HG02759 (cell line): Measurements from ENCODE around the gene FXYD5.
A peak's percentile ranks its signal among the peaks of the same experiment; 100 is the strongest.
"Not testable (repeated sequence)": the region's sequence is repeated elsewhere in the genome, so short reads cannot be mapped to it uniquely, and the experiment has no call there.

ENCODE experiments used
- ATAC-seq: cut with Tn5 transposase; IDR thresholded peaks from one replicate; pipeline ENCODE4 v1.9.1; 2021; ENCODE audit warnings: mild to moderate bottlenecking, moderate library complexity; ENCODE audit not compliant: unreplicated experiment

The FXYD5 gene

DNA sequence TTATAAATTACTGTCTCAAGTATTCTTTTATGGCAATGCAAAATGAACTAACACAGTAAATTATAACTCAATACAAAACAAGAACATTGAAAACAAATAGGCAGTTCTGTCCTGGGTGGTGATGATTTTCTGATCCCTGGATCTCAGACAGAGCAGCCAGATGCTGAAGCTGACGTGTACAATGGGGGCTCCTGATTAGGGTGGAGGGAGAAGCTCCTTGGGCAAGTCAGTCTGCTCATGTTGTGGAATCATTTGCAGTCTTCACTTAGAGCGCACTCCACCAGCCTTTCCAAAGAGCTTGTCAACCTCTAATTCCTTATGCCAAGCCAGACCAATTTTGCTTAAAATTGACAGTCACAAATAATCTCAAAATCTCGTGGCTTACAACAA lies 21.6 kb downstream of the FXYD5 start:
- ATAC-seq, result no peak

DNA sequence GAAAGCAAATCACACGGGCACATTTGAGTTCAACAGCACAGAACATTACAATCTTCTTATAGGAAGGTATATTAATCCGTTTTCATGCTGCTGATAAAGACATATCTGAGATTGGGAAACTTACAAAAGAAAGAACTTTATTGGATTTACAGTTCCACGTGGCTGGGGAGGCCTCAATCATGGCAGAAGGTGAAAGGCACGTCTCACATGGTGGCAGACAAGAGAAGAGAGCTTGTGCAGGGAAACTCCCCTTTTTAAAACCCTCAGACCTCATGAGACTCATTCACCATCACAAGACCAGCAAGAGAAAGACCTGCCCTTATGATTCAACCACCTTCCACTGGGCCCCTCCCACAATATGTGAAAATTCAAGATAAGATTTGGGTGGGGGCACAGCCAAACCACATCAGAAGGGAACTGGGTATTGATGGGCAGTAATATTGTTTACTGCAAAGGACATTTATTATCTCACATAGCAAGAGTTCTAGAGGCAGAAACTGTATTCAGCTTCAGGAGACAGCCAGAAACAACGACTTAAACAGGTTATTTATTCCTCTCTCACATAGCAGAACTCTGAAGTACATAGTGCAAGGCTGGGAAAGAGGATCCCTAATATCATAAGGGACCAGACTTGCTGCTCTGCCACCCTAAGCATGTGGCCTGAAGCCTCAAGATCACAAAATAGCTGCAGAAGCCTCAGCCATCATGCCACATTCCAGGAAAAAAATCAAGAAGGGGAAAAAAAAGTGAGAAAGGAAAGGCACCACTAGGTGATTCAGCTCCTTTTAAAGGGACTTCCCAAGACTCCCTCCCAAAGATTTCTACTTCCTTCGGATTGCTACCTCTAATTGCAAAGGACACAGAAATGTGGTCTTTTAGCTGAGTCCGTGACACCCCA lies 23.1 kb downstream of the FXYD5 start:
- no peak for ATAC-seq

DNA sequence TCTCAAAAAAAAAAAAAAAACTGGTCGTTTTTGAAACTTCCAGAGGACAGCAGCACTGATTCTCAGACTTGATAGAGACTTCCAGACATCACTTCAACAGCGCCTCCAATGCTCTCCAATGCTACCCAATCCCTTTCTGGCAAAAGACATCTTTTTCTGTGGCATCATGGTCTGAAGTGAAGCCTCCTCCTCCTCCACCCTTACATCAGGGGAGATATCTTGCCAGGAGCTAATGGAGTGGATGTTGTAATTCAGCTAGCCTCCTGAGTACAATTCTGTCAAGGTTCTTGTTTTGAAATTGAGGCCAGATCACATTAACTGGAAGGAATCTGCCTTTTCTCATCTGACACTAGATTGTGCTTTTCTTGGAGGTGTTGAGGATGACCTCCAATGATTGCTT lies 24.2 kb downstream of the FXYD5 start:
- no peak for ATAC-seq

GRCh38 chr19:35179830-35180229 lies 25.3 kb downstream of the FXYD5 start:
- ATAC-seq, result no peak

DNA sequence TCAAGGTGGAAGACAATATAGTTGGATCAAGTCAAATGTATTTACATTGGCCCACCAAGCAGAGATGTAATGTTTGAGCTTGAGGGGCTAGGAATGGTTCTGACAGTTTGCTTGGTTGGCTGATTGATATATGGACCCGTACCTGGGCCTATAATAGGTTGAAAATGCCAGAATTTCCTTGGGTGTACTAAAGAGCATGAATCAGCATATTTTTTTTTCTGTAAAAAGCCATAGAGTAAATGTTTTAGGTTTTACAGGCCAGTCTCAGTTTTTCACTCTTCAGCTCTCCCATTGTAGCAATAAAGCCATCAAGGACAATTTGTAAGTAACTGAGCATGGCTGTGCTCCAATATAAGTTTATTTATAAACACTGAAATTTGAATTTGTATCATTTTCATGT lies 26.9 kb downstream of the FXYD5 start:
- no peak for ATAC-seq

DNA sequence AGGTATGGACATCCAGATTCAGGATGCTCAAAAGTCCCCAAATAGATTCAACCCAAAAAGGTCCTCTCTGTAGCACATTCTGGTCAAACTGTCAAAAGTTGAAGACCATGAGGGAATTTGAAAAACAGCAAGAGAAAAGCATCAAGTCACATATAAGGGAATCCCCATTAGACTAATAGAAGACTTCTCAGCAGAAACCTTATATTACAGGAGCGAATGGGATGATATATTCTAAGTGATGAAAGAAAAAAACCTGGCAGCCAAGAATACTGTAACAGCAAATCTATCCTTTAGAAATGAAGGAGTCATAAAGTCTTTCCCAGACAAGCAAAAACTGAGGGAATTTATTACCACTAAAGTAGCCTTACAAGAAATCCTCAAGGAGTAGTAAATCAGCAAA lies 29.7 kb downstream of the FXYD5 start:
- no peak for ATAC-seq

GRCh38 chr19:35184884-35185283 lies 30.3 kb downstream of the FXYD5 start:
- ATAC-seq, result no peak

GRCh38 chr19:35194012-35194984 lies 39.8 kb downstream of the FXYD5 start:
- no peak for ATAC-seq

- ATAC-seq, result no peak
These were observed 41.3 kb downstream of the FXYD5 start for GRCh38 chr19:35195830-35196229.

DNA sequence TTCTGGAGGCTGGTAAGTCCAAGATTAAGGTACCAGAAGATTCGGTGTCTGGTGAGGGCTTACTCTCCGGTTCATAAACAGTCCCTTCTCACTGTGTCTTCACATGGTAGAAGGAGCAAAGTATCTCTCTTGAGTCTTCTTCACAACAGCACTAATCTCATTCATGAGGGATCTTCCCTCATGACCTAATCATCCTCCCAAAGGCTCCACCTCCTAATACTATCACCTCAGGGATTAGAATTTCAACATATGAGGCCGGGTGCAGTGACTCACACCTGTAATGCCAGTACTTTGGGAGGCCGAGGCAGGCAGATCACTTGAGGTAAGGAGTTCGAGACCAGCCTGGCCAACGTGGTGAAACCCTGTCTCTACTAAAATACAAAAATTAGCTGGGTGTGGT lies 42.3 kb downstream of the FXYD5 start:
- ATAC-seq, result not testable (repeated sequence)

GRCh38 chr19:35199481-35199880 lies 44.9 kb downstream of the FXYD5 start:
- no peak for ATAC-seq

DNA sequence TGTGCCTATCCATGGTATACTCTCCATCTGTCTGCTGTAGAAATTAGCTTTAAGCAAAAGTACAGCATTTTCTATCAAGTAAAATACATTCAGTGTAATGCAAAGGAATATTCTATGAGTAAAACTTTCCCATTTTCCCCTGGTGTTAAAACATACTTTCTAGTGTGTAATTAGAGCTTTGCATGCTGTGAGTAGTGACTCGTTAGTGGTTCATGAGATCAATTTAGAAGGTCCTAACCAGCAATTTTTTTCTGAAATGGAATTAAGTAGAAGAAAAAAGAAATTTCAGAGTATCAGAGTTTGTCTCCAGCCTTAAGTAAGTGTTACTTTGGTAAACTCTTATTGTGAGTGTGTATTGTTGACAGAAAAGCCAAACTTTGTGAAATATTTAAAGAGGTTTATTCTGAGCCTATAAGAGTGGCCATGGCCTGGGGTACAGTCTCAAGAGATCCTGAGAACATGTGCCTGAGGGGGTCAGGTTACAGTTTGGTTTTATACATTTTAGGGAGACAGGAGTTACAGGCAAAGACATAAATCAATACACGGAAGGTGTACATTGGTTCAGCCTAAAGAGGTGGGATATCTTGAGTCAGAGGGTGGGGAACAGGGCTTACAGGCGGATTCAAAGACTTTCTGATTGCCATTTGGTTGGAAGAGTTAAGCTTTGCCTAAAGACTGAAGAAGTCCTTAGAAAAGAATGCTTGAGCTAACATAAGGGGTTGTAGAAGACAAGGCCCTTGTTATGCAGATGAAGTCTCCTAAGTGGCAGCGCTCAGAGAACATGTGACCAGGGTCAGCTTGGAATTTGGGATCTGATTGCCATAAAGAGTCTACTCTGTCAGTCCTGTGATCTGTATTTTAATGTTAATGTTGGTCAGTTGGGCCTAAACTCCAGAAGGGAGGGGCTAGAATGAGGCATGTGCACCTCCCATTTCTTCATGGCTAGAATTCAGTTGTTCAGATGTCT lies 48.5 kb downstream of the FXYD5 start:
- ATAC-seq, result no peak

- ATAC-seq, result peak; percentile 82
These were observed 50.5 kb downstream of the FXYD5 start for GRCh38 chr19:35204799-35205732.

DNA sequence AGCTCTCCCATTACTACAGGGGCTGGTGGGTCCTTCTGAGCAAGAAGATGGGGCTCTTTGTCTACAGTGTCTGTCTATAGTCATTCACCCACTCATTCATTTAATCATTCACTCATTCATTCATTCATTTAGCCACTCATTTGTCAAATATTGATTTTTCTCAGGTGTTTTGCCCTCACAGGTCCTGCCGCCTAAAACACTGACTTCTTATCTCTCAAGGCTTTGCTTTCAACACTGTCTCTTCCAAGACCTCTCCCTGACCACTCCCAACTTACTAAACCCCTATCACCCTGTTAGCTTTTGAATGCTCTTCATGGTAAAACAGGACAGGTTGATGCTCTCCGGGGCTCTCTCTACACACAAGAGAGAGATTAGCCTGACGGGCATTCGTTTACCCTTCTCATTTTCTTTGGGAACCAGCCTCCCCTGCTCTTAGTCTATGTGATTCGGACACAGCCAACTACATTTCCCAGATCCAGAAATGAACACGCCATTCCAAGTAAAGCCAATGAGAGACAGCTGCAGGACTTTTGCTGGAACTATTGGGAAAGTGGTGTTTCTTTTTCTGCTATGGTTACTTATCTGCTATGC lies 51.3 kb downstream of the FXYD5 start:
- ATAC-seq, result no peak

GRCh38 chr19:35206379-35206778 lies 51.8 kb downstream of the FXYD5 start:
- peak; percentile 40 for ATAC-seq

GRCh38 chr19:35206855-35207254 lies 52.3 kb downstream of the FXYD5 start:
- ATAC-seq, result no peak

GRCh38 chr19:35207391-35207871 lies 52.9 kb downstream of the FXYD5 start:
- no peak for ATAC-seq

DNA sequence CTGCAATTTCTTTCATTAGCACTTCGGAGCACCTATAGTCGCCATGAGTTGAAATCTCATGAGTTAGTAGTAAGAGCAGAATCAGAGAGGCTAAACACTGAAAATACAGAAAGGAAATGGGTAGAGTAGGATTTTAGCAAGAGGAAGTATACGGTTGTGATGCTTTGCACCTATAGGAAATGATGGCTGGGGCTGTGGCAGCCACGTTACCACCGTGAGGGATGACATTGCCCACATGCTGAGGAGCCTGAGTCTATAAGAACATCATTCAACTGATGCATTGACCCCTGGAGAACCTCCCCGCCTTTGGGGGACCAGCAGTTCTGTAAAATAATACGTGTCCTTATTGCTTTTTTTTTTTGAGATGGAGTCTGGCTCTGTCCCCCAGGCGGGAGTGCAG lies 53.6 kb downstream of the FXYD5 start:
- no peak for ATAC-seq

DNA sequence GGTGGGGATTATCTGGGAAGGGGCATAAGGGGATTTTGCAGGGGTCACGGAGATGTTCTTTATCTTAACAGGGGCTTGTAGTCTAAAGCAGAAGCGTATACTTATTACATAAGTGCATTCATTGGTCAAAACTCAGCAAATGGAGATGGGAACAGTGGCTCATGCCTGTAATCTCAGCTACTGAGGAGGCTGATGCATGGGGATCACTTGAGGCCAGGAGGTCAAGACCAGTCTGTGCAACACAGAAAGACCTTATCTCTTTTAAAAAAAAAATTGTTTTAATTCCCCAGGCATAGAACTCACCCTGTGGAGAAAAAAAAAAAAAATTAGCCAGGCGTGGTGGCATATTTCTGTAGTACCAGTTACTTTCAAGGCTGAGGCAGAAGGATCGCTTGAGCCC lies 55.1 kb downstream of the FXYD5 start:
- ATAC-seq, result no peak
